Osteoblast (primary cell): Measurements from ENCODE around the gene RBM20. TPM values are rescaled to one million over a fixed set of nuclear protein-coding genes. Genes with fewer than 3 reads are reported as not detected.
"Not testable (repeated sequence)": the region's sequence is repeated elsewhere in the genome, so short reads cannot be mapped to it uniquely, and the experiment has no call there.

Source experiments
- DNase-seq: peaks from one replicate; pipeline ENCODE4 v3.0.0; 2011; ENCODE audit warnings: low spot score, mixed read lengths; ENCODE audit not compliant: insufficient read length; ENCODE audit errors: missing footprints
- H2AFZ ChIP-seq: 2 replicates; pipeline ENCODE4 v1.6.0; 2011; ENCODE audit warnings: mild to moderate bottlenecking, low read length
- H3K27ac ChIP-seq: 2 replicates; pipeline ENCODE4 v1.5.1; 2011; ENCODE audit warnings: mild to moderate bottlenecking, low read depth, low read length, moderate library complexity
- H3K27me3 ChIP-seq: 2 replicates; pipeline ENCODE4 v1.6.0; 2012; ENCODE audit warnings: mild to moderate bottlenecking, control low read depth, inconsistent platforms, low read length, moderate library complexity; ENCODE audit not compliant: insufficient read depth
- H3K36me3 ChIP-seq: 2 replicates; pipeline ENCODE4 v1.5.1; 2011; ENCODE audit warnings: mild to moderate bottlenecking, low read length, control low read depth, moderate library complexity; ENCODE audit not compliant: insufficient read depth
- H3K4me1 ChIP-seq: 2 replicates; pipeline ENCODE4 v1.5.1; 2011; ENCODE audit warnings: mild to moderate bottlenecking, low read length, control low read depth, moderate library complexity; ENCODE audit not compliant: insufficient read depth
- H3K4me2 ChIP-seq: 2 replicates; pipeline ENCODE4 v1.6.0; 2011; ENCODE audit warnings: mild to moderate bottlenecking, low read length; ENCODE audit not compliant: insufficient read depth
- H3K4me3 ChIP-seq: fragments of 200-600 bp; sonication (generic); 3 replicates; pipeline ENCODE4 v1.5.1; 2012; ENCODE audit warnings: mild to moderate bottlenecking, low read length, inconsistent platforms; ENCODE audit not compliant: insufficient read depth
- H3K79me2 ChIP-seq: 2 replicates; pipeline ENCODE4 v1.6.0; 2012; ENCODE audit warnings: mild to moderate bottlenecking, low read length, control low read depth, inconsistent platforms; ENCODE audit not compliant: insufficient read depth
- H3K9me3 ChIP-seq: 2 replicates; pipeline ENCODE4 v1.5.1; 2011; ENCODE audit warnings: low read depth, low read length, control low read depth
- H4K20me1 ChIP-seq: 2 replicates; pipeline ENCODE4 v1.6.0; 2012; ENCODE audit warnings: mild to moderate bottlenecking, low read length, control low read depth; ENCODE audit not compliant: insufficient read depth
- CTCF ChIP-seq: IDR thresholded peaks from 2 replicates; pipeline ENCODE4 v1.5.1; 2011; ENCODE audit warnings: mild to moderate bottlenecking, low read depth, low read length, moderate library complexity; ENCODE audit errors: extremely low read depth
- total RNA-seq: library from RNA; depleted of rRNA; stranded (reverse); fragments of >200 nt; gene quantifications from 2 replicates; pipeline ENCODE4 v1.2.3, GENCODE V29; 2012

The RBM20 gene
- total RNA-seq, 1 donor = not detected

- no peak for DNase-seq
- Histone ChIP-seq H3K4me3 (no peak overlapping the region), H2AFZ (no peak overlapping the region), H3K27ac (no peak overlapping the region), H3K36me3 (no peaks in the 10 kb centered on the region), H4K20me1 (no peaks in the 10 kb centered on the region), H3K9me3 (no peaks in the 10 kb centered on the region), H3K27me3 (no peaks in the 10 kb centered on the region), H3K4me2 (no peak overlapping the region), H3K79me2 (no peaks in the 10 kb centered on the region), H3K4me1 (peaks cover 8% of the 10 kb centered on the region)
- no peak for TF ChIP-seq CTCF
These were observed 118.7 kb downstream of the RBM20 start for GRCh38 chr10:110762849-110763211.

DNA sequence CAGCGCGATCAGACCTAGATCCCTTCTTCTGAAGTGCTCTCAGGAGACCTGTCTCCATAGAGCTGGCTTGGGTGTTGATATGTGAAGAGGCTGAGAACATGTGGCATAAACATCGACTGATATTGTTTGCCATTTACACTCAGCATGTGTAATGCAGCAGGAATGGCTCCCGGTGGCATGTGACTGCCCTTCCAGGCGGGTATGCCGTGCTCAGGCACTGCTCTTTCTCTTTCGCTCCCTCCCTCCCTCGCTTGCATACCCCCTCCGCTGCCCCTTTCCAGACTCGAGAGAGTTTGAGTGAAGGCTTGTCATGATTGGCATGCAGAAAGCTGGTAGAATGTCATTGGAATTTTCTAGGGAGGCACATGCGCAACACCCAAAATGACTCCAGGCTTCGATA, 120.2 kb downstream of the RBM20 start:
- Histone ChIP-seq H3K4me3 (no peak overlapping the region), H3K27ac (no peak overlapping the region), H4K20me1 (no peaks in the 10 kb centered on the region), H3K79me2 (no peaks in the 10 kb centered on the region), H3K4me1 (peaks cover under 1% of the 10 kb centered on the region), H3K9me3 (no peaks in the 10 kb centered on the region), H3K36me3 (no peaks in the 10 kb centered on the region), H3K27me3 (no peaks in the 10 kb centered on the region), H3K4me2 (no peak overlapping the region), H2AFZ (no peak overlapping the region)
- TF ChIP-seq CTCF = no peak
- DNase-seq = no peak

DNA sequence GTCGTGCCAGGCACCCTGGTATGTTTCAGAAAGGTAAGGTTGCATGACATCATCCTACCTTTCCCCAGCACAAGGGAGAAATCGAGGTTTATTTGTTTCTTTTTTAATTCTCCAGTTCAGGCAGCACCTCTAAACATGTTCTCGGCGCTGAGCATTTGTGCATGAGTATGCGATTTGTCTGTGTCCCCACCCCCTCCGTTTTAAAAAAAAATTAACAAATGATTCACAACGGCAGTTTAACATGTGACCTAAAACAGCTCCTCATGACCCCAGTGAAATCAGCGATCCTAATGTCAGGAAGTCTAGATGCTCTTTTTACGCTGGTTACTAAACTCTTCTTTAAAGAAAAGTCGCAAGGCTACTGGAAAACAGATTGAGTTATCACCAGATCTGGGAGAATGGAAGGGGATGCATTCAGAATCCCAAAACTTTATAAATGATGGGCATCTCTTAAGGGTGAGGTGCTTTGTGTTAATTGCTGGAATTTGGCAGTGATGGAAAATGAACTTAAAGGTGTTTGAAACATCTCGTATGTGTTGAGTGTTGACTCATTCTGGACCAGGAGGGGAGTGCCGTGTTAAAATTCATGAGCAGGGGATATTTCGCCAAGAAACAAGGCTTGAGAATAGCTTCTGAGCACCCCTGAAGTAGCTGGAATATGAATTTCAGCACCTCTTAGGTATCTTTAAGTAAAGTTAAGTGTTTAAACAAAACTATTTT, 120.8 kb downstream of the RBM20 start:
- H3K79me2 ChIP-seq = no peaks in the 10 kb centered on the region
- no peaks in the 10 kb centered on the region for H3K27me3 ChIP-seq
- H3K27ac ChIP-seq = no peak overlapping the region
- H3K36me3 ChIP-seq = no peaks in the 10 kb centered on the region
- H3K4me3 ChIP-seq = no peak overlapping the region
- H3K4me2 ChIP-seq = no peak overlapping the region
- H4K20me1 ChIP-seq = no peaks in the 10 kb centered on the region
- TF ChIP-seq CTCF = no peak
- no peak overlapping the region for H2AFZ ChIP-seq
- DNase-seq = no peak
- no peaks in the 10 kb centered on the region for H3K9me3 ChIP-seq
- H3K4me1 ChIP-seq = no peaks in the 10 kb centered on the region

GRCh38 chr10:110765513-110766319, 121.6 kb downstream of the RBM20 start:
- no peaks in the 10 kb centered on the region for H4K20me1 ChIP-seq
- no peak for TF ChIP-seq CTCF

GRCh38 chr10:110767601-110768000, 123.5 kb downstream of the RBM20 start:
- H3K4me2 ChIP-seq, H3K27me3 ChIP-seq, H3K27ac ChIP-seq, H3K9me3 ChIP-seq, DNase-seq, H3K4me3 ChIP-seq, H4K20me1 ChIP-seq, H3K79me2 ChIP-seq, H2AFZ ChIP-seq, H3K4me1 ChIP-seq, H3K36me3 ChIP-seq: not testable (repeated sequence)

More at GRCh38 chr10:110765513-110766319, 121.6 kb downstream of the RBM20 start:
- H3K79me2 ChIP-seq = no peaks in the 10 kb centered on the region
- H3K4me1 ChIP-seq = no peaks in the 10 kb centered on the region
- no peak for DNase-seq
- H3K36me3 ChIP-seq = no peaks in the 10 kb centered on the region
- H3K27me3 ChIP-seq = no peaks in the 10 kb centered on the region
- H3K9me3 ChIP-seq = no peaks in the 10 kb centered on the region
- H2AFZ ChIP-seq = no peak overlapping the region
- H3K4me3 ChIP-seq = no peak overlapping the region
- H3K27ac ChIP-seq = no peak overlapping the region
- no peak overlapping the region for H3K4me2 ChIP-seq
